ENCODE results near the gene ZNF410.

Gene ZNF410

DNA sequence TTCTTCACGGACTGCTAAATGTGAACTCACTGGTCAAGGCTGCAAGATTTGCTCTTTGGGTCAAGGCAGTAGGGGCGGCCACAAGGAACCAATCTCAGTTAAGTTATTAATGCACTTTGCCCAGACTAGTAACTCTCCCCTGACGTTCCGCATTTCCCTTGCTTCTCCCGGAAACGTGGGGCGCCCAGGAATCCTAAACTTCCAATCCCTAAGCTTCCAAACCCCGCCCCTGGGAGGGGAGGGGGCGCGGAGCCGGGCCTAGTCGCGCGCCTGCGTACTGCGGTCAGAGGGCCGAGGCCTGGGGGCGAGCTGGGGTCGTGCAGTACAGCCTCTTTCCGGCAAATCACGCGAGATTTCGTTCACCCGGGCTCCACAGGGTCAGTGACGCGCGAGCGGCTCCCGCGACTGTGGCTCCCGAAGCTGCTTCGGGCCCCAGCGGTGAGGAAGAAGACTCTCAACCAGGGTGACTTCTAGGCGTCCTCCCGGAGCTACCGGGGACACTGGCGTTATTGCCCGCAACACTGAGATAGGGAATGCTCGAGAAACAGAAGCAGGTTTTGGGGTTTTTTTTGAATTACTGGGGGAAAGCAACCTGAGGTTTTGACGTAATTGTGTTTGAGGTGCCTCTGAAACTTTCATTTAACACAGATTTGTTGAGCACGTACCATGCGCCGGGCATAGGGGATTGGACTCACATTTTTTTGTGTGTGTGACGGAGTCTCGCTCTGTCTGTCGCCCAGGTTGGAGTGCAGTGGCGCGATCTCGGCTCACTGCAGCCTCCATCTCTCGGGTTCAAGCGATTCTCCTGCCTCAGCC, 34.9 kb upstream of the ZNF410 start, which contains the start of gene PTGR2:
TSS of gene PTGR2 (plus strand) at position 265 of the 816 bp plus-strand sequence. CDS start 7,032 bp downstream, outside the sequence.
- peak within 1 kb of the TSS; percentile 86 for H2AFZ ChIP-seq (ENCODE audit: low read depth, low read length)
- ATAC-seq (ENCODE audit: insufficient read depth, low read depth) (peak; percentile 96), DNase-seq (peak; percentile 96)
- no peaks in the 10 kb centered on the region for H3K36me3 ChIP-seq (ENCODE audit: insufficient read depth, low read length)
- H3K79me2 ChIP-seq (ENCODE audit: insufficient read depth, low read length): peaks cover 9% of the 10 kb centered on the region
- peak within 1 kb of the TSS; percentile 28 to 59 for H3K4me3 ChIP-seq (ENCODE audit: low read depth in 1 of 2, low read length in 2 of 2)
- peak within 1 kb of the TSS; percentile 65 for H3K9ac ChIP-seq (ENCODE audit: low read depth, low read length)
- no peaks in the 10 kb centered on the region for H3K9me3 ChIP-seq (ENCODE audit: insufficient read depth, low read length, severe bottlenecking)
- TF ChIP-seq CTCF (IDR thresholded peaks at IDR 0.05; ENCODE audit: borderline replicate concordance, extremely low read depth, low read length, poor library complexity, severe bottlenecking) (peak; percentile 29), EZH2 (IDR thresholded peaks at IDR 0.05; ENCODE audit: borderline replicate concordance, low read depth, low read length, severe bottlenecking) (no peak)
- no peaks in the 10 kb centered on the region for H3K27me3 ChIP-seq (ENCODE audit: insufficient read depth, low read length, poor library complexity)
- H3K4me1 ChIP-seq (ENCODE audit: insufficient read depth, low read length): peaks cover 21% of the 10 kb centered on the region
- H3K27ac ChIP-seq (ENCODE audit: low read length): peak within 1 kb of the TSS; percentile 72
- H4K20me1 ChIP-seq (ENCODE audit: insufficient read depth, low read length): no peaks in the 10 kb centered on the region
- H3K4me2 ChIP-seq (ENCODE audit: insufficient read depth, low read length): peak within 1 kb of the TSS; percentile 72

DNA sequence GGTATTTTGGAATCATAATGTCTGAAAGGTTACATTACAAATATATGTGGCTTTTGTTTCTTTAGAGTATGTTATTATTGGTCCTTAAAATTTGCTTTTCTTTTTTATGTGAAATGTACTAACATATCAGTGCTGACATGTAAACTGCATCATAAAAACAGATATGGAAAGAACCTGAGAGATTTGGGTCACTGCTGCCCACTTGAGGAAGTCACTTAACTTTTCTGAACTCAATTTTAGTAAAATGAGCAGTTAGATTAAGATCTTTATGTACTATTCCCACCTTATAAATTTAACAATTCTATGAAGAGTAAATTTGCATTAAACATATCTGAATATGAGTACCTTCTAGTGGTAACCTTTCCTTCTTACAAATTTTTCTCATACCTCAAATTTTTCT, 27.5 kb upstream of the ZNF410 start:
- TF ChIP-seq CTCF (IDR thresholded peaks at IDR 0.05; ENCODE audit: borderline replicate concordance, extremely low read depth, low read length, poor library complexity, severe bottlenecking) (no peak), EZH2 (IDR thresholded peaks at IDR 0.05; ENCODE audit: borderline replicate concordance, low read depth, low read length, severe bottlenecking) (no peak)
- Histone ChIP-seq H3K4me2 (ENCODE audit: insufficient read depth, low read length) (no peak overlapping the region), H3K4me1 (ENCODE audit: insufficient read depth, low read length) (no peaks in the 10 kb centered on the region)

DNA sequence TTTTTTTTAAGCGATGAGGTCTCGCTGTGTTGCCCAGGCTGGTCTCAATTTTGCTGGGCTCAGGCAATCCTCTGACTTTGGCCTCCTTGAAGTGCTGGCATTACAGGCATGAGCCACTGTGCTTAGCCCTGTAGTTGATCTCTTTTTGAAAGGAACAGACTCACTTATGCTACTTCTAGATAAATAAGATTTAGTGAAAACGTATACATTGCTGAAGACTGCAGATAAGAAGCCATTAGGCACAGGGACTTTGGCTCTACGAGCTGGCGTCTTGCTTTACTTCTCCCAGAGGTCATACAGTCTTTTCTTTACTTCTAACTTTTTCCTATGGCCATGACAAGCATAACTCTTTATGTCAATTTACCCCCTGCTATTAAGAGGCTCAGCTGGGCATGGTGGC, 25.6 kb upstream of the ZNF410 start:
- Histone ChIP-seq H3K36me3 (ENCODE audit: insufficient read depth, low read length) (peaks cover 14% of the 10 kb centered on the region; the same call in 1 of the 2 replicates), H4K20me1 (ENCODE audit: insufficient read depth, low read length) (no peaks in the 10 kb centered on the region), H3K27ac (ENCODE audit: low read length) (no peak overlapping the region), H3K4me1 (ENCODE audit: insufficient read depth, low read length) (no peaks in the 10 kb centered on the region), H3K9me3 (ENCODE audit: insufficient read depth, low read length, severe bottlenecking) (no peaks in the 10 kb centered on the region), H3K27me3 (ENCODE audit: insufficient read depth, low read length, poor library complexity) (no peaks in the 10 kb centered on the region), H3K79me2 (ENCODE audit: insufficient read depth, low read length) (no peaks in the 10 kb centered on the region), H3K9ac (ENCODE audit: low read depth, low read length) (no peak overlapping the region), H3K4me3 (ENCODE audit: low read depth in 1 of 2, low read length in 2 of 2) (no peak overlapping the region), H2AFZ (ENCODE audit: low read depth, low read length) (no peak overlapping the region), H3K4me2 (ENCODE audit: insufficient read depth, low read length) (no peak overlapping the region)
- ATAC-seq (ENCODE audit: insufficient read depth, low read depth): no peak
- TF ChIP-seq CTCF (IDR thresholded peaks at IDR 0.05; ENCODE audit: borderline replicate concordance, extremely low read depth, low read length, poor library complexity, severe bottlenecking) (no peak), EZH2 (IDR thresholded peaks at IDR 0.05; ENCODE audit: borderline replicate concordance, low read depth, low read length, severe bottlenecking) (no peak)
- no peak for DNase-seq

More for the DNA sequence above, 27.5 kb upstream of the ZNF410 start:
- H3K4me3 ChIP-seq (ENCODE audit: low read depth in 1 of 2, low read length in 2 of 2): no peak overlapping the region
- no peak overlapping the region for H2AFZ ChIP-seq (ENCODE audit: low read depth, low read length)
- H4K20me1 ChIP-seq (ENCODE audit: insufficient read depth, low read length): no peaks in the 10 kb centered on the region
- no peaks in the 10 kb centered on the region for H3K9me3 ChIP-seq (ENCODE audit: insufficient read depth, low read length, severe bottlenecking)
- no peak overlapping the region for H3K27ac ChIP-seq (ENCODE audit: low read length)
- no peaks in the 10 kb centered on the region for H3K27me3 ChIP-seq (ENCODE audit: insufficient read depth, low read length, poor library complexity)
- no peak overlapping the region for H3K9ac ChIP-seq (ENCODE audit: low read depth, low read length)
- ATAC-seq (ENCODE audit: insufficient read depth, low read depth): no peak
- H3K36me3 ChIP-seq (ENCODE audit: insufficient read depth, low read length): peaks cover 14% of the 10 kb centered on the region; the same call in 1 of the 2 replicates
- no peaks in the 10 kb centered on the region for H3K79me2 ChIP-seq (ENCODE audit: insufficient read depth, low read length)
- no peak for DNase-seq

Data from DND-41 (cell line).